Left renal cortex interstitium (tissue), 4 donors: ENCODE measurements around the gene SLC4A1. TPM values are rescaled to one million over a fixed set of nuclear protein-coding genes. Genes with fewer than 3 reads are reported as not detected.
A peak's percentile ranks its signal among the peaks of the same experiment; 100 is the strongest.

ENCODE experiments used
- DNase-seq, 4 donors: peaks; one replicate each; pipeline ENCODE4 v3.0.0-alpha.2; 2013; ENCODE audit warnings: low read depth in 4 of 4, low spot score in 2 of 4, missing footprints in 1 of 4
- polyA plus RNA-seq, 4 donors: library from polyadenylated mRNA; unstranded; fragments of 120-200 nt; gene quantifications; one replicate each; pipeline ENCODE4 v1.2.1, GENCODE V29; 2013; ENCODE audit not compliant: insufficient read length in 4 of 4

The SLC4A1 gene
- polyA plus RNA-seq, 4 donors = 6.6 to 23.4 (median 10.3) TPM

DNA sequence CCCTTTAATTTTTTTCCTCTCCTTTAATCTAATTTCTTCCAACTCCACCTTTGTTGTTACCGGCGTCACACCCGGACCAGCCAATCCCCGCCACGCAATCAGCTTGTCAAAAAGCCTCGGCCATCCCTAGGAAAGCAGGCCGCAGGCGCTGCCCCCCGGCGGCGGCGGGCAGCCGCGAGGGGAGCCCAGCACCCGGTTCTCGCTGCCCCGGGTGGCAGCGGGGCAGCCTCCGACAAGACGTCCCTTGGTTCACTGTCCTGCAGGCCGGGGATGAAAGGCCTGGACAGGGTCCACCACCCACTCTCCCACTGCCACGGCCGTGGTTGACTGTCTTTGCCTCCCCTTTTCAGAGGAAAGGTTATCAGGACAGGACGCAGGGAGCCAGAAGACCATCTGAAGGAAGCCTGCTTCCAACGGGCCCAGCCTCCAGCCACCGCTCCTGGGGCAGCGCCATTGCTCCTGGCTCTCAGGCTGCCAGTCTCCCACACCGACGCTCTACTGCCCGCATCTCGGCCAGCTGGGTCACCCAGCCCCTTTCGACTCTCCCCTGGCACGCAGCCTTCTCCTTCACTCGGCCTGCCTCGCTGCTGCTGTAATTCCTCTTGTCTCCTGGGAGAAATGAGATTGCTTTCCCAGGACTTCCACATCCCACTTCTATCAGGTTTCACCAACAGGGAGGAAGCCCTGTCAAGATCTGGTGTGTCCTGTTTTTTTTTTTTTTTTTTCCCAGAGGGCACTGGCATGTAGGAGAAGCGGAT lies 45.6 kb downstream of the SLC4A1 start:
- DNase-seq = no peak

DNA sequence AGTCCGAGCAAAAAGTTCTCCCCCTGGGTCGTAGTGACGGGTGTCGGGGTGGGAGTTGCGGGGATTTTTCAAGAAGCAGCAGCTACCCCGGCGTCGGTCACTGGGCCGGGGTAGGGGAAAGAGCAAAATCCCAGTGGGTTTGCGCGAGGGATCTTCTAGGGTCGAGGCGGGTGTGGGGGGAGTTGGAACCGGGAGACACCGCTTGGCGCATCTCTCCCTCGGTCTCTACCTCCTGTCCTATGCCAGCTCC lies 46.1 kb downstream of the SLC4A1 start:
- no peak for DNase-seq

DNA sequence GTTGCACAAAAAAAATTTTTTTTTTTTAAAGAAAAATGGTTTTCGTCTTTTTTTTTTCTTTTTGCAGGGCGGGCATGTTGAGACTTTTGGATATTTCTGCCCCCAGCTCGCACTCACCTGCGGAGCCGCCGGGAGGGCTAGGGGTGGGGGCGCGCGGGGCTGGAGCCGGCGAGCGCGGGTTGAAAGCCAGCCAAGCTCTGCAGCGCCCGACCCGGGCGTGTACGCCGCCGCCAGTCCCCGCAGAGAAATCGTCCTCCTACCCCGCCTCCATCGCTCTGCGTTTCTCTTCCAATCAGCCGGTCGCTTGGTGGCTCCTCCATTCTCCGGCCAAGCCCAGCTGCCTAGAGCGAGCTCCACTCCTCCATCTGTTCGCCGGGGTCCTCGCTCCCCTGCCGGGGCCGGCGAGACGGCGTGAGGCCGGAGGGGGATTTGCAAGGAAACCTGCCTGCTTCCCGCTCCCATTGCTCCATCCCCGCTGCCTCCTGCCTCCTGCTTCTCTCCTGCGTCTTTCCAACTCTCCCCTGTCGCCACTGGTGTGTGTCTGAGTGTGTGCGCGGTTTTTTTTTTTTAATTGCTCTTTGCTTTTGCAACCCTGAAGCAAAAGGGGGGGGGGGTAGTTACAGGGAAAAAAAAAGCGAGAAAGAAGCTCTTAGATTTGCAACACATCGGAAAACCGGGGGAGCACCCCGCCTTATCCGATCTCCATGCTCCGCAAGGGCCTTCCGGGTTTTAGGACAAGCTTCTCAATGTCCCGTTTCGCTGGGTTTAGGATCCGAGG lies 46.7 kb downstream of the SLC4A1 start:
- no peak for DNase-seq

DNA sequence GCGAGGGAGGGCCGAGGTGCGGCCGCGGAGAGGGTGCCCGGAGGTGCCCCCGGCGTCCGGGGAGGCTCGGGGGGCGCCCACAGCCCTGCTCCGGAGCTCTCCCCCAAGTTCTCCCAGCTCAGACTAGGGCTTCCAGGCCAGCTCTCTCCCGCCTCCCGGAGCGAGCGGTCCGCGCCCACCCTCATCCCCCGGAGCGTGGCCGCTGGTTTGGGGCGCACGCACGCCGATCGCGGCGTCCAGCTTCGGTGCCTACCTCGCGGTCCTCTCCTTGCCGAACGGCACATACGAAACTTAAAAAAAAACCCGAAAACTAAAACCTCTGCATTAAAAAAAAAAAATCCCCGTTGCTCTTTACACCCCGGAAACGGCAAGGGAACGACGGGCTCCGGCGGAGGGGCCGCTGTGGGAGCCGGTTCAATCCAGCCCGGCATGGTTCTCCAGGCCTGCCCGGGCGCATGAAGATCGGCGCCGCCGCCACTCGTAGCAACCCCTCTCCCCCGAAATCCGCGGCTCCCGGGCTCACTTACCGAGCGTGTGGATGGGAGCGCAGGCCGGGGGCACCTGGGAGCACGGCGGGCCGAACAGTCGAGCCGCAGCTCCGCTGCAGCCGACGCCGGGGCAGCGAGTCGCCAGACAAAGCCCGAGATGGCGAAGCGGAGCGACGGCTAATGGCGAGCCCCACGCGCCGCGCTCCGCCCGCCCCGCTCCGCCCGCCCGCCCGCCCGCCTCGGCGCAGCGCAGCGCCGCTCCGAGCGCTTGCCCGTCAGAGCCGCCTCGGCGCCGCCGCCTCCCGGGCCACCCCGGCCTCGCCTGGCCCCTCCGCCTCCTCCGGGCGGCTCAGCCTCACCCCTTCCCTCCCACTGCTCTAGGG lies 47.5 kb downstream of the SLC4A1 start:
- no peak for DNase-seq

DNA sequence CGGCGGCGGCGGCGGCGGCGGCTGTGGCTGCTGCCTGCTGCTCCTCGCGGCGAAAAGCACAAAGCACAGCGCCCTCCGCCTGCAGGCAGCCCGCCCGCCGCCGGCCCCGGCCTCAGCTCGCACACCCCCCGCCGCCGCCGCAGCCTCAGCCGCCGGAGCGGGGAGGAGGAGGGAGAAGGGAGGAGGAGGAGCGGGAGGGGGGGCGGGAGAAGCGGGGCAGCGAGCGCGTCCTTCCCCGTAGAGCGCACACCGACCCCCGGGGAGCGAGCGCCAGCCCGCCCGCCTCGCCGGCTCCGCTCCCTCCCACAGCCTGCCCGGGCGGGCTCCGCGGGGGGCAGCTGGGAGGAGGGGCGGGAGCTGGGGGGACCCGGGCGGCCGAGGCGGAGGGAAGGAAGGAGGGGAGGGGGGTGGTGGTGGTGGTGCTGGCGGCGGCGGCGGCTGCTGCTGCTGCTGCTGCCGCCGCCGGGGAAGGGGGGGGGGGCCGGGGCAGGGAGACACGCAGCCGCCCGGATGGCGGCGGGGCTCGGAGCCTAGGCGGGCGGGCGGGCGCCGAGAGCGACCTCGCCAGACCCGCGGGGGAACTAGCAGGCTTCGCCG lies 48.2 kb downstream of the SLC4A1 start, which contains the start of gene UBTF:
Gene UBTF, minus strand, starts transcription at position 60 of the 597 bp plus-strand sequence. CDS start 1,446 bp downstream, outside the sequence.
- DNase-seq = peak in 1 of 4 donors; percentile 37

DNA sequence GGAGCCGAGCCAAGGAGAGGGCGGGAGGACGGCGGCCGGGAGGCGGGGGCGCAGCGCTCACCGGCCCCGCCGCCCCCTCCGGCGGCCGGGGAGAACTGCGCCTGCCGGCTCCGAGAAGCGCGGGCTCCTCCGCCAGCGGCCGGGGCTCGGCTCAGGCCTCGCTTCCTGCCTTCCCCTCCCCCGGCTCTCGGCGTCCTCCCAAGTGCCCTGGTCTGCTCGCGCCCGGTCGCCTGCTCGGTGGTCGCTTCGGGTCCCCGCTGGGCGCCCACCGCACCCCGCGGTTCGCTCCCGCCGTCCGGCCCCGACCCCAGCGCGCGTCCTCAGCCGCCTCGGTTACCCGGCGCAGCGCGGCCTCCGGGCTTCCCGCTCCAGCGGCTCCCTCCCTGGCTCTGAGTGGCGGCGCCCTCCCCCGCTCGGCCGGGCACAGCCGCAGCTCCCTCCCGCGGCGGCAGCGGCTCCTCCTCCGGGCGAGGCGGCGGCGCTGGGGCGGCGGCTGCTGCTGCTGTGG lies 48.8 kb downstream of the SLC4A1 start:
- DNase-seq = peak in 1 of 4 donors; percentile 41

DNA sequence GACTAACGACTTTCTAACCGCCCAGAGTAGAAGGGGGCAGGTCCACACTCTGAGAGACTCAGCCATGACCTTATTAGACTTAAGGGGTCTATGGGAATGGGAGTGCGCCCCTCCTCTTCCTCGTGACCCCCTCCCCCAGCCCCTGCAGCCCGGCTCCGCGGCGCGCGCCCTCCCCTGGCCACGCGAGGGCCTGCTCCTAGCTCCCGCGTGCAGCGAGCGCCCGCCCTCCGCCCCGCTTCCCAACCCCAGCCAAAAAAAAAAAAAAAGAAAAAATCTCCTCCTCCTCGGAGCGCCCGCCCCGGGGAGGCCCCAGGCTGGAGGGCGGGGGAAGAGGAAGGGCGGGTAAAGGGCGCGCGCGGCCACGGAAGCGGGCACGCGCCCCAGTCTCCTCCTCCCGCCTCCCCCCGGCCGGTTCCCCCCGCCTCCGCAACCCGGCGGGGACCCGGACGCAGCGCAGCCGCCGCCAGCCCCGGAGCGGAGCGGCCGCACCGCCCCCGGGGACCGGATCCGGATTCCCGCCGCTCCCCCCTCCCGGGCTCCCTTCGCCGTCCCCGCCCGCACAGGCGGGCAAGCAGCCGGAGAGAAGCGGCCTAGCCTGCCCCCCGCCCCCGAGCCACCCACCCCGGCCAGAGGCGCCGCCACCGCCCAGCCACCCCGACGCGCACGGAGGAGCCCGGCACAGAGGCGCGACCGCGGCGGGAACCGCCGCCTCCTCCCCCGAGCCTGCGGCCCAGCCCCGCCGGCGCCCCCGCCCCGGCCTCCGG lies 49.4 kb downstream of the SLC4A1 start:
- DNase-seq = peak in 1 of 4 donors; percentile 81

DNA sequence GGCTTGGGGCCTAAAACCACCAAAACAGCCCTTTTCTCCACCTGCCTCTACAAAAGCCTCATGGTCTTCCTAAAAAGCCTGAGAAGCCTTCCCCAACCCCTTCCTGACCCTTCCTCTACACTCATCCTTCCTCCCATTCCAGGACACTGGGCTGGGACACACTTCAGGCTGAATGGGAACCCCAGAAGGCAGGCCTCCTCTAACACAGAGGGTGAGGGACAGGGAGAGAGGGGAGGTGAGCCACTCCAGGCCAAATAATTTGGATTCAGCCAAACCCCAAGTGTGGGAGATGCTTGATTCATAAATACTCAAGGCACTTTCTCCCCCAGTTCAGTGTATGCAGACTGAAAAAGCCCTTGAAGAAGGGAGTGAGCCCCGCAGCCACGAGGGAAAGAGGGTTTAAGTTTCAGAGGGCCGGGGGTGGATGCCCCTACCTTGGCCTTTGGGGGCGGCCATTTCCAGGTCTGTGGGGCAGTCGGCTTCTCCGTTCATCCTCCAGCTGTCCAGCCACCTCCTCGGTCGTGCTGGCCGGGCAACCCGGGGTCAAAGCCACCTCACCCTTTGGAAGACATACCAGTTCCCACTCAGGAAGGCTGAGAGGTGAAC lies 50.1 kb downstream of the SLC4A1 start:
- DNase-seq = no peak

DNA sequence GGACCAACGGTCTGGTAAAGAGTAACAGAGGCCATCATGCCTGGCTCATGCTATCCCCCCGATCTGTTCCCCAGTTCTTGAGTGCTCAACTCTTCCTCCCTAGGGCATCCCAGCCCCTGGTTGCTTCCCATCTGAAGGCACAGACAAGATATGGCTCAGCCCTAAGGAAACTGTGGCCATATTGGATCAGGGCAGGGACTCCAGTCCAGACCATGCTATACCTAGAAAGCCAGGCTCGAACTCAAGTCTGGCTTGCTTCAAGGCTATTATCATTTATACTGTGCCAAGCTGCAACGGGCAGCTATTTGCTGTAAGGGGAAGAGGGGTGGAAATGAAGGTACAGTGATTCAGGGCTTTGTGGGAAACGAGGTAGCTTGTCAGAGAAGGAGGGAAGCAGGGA lies 51.2 kb downstream of the SLC4A1 start:
- no peak for DNase-seq

DNA sequence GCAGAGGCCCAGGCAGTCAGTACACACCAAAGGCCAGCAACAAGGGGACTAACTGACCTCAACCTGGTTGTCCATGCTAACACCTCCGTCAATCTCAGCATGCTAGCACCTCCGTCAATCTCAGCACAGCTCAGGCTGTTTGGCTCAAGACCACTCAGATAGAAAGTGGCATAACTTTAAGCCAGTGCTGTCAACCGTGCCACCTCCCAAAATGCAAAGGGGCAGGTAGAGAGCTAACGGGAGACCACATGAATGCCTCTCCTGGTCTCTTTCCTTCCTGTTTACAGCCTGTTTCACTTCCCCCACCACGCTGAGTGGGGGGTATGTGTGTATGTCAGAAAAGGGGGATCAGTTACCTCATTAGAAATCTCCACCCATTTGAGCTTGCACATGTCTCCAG lies 51.8 kb downstream of the SLC4A1 start:
- no peak for DNase-seq

DNA sequence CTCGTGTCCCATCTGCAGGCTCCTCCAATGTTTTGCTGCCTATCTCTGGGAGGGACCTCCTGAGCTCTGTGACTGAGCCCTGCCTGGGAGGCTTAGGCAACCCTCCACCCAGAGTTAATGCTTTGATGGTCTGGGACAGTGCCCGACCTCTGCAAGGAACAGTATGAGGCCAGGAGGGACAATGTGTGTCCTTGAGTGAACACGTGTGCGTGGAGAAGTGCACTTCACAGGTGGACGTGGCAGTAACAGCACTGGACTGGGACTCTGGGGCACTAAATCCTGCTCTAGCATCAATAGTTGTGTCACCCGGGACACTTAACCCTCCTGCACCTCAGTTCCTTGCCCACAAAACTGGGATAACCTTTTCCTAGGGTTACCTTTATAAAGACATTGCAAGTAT lies 53.0 kb downstream of the SLC4A1 start:
- DNase-seq = no peak

DNA sequence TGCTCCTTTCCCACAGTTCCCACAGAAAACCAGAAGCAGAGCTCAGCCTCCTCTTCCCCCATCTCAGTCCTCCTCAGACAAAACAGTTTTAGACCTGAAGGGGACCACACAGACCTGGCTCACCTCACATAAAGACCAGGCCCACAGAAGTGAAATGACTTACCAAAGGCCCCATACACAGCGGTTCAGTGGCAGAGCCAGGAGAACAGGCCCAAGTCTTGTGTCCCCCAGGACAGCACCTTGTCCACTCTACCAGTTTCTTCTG lies 53.8 kb downstream of the SLC4A1 start:
- DNase-seq = no peak

DNA sequence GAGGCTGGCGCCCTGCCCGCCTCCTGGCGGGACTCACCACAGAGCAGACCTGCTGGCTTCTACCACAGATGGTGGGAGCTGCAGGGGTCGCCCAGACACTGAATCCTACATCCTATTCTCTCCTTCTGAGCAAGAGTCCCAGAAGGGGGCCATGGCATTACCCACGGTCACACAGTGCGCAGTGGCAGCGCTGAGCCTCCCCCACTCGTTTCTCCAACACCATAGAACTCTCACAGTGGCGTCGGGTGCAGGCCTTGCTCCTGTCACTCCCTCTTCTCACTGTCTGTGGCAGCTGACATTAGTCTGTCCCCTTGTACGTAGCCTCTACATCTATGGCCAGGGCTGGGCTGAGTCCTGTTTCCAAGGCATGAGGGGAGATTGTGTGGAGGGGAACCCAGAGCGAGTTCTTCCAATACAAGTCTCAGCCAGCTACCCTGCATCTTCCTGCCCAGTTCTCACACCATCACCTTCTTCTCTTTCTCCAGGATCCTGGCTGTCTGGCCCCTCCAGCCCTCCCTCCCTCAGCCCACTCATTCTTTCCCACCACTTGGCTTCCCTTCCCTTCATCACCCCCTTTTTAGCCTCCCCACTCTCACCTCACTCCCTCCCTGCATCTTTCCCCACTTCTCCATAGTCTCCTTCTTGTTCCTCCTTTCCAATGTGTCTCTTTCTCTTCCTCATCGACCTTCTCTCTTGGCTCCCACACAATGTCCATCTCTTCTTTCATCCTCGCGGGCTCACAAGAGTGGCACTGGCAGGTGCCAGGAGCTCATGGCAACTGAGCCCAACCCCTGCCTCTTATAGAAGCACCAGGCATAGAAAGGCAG lies 54.3 kb downstream of the SLC4A1 start:
- DNase-seq = no peak

DNA sequence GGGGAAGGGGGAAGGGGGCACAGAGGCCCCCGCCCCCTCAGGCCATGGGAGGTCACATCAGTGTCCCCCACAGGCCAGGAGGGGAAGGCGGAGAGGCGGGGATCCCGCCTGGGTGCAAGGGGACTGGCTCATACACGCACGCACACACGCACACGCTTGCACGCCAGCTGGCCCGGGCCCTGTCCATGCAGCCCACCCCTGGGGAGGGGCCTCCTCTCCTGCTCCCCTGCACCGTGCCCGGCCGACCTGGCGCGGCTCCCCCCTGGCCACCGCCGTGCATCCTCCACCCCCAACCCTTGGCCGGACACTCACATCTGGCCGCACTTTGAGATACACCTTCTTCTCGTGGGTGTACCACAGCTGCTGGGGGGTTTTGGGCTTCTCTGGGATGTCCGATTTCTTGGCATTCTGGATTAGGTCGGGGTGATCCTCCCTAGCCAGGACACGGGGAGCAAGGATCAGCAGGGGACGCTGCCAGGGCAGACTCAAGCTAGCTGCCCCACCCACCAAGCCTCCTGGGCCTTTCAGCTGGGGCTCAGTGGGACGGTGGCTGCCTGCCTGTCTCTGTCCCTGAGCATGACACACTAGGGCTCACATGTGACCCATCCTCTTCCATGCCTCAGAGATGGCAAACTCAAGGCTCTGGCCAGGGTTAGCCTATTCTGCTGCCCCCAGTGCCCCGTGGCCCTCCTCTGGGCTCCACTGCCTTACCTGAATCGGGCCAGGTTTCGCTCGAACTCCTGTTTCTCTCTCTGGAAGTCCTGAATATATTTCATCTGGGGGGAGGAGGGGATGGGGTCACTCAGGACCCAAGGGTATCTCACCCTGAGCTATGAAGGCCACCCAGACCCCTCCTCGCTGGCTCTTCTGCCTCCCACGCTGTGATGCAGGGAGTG lies 55.2 kb downstream of the SLC4A1 start:
- DNase-seq = no peak

DNA sequence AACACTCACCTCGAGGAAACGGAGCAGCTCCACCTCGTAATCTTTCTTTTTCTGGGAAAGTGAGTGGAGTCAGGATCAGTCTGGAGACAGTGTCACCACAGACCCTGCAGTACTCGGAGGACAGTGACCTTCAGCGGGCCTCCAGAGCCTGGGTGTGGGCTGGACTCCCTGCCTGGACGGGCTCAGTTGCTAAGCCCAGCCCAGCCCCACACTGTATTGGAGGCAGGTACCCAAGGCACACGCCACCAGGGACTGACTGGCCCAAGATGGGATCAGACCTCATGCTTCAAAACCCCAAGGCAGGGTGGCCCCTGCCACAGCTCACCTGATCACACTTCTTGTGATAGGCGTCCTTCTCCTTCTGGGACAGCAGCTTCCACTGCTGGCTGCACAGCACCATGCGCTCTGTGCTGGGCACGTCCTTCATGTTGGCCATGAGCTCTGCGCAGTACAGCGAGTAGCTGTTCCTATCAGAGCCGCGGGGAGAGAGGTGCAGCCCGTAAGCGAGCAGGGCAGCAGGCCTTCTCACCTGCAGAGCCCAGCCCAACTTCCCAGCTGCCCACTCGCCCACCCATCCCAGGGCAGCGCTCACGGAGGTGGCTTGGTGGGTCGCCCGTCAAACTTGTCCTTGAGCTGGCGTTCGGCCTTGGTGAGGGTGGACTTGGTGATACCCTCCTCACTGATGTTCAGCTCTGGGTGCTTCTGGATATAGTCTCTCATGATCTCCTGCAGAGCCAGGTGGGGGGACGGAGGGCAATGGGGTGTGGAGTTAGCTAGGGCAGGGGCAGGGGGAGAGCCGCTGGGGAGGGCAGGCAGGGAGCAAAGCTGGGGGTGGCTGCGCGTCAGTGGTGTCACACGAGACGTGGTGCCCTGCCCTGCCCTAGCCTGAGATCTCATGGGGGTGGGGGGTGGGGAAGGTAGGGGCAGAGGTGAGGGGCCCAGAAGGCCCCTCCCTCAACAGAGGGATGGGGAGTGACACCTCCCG lies 56.4 kb downstream of the SLC4A1 start:
- no peak for DNase-seq

DNA sequence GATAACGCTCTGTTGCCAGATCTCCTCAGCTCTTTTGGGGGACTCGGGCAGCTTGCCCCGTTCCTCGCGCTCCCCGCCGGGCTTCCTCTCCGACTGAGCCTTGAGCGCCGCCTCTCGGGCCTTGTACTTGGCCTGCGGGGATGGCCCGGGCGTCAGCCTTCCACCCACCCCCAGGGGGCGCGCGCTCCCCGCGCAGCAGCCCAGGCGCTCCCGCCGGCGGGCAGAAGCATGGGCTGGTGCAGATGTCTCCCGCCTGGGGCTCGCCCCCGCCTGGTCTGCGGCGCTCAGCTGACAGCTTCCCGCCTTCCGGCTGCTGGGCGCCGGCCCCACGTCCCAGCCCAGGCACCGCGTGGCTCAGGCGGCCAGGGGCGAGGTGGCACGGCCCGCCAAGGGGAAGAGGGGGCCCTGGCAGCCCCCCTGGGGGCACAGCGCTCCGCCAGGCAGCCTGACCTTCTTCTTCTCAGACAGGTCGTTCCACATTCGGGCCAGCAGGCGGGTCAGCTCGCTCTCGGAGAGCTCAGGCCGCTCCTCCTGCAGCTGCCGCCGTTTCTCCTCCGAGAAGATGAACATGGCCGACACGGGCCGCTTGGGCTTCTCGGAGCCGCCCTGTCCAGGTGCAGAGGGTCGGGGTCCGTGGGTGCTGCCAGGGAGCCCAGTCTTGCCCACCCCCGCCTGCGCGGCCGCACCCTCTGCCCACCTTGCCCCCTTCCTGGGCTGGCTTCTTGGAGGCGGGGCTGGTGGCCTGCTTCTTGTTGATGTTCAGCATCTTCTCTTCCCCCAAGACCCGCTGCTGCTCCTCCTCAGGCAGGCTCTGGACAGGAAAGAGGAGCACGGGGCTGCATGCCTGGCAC lies 57.4 kb downstream of the SLC4A1 start:
- peak in 1 of 4 donors; percentile 48 for DNase-seq
